Activated gamma-delta T cell treated with Interleukin-2 at 50 U/mL for 16 hours (primary cell): ENCODE measurements around the gene CHCHD1.
"Not testable (repeated sequence)": the region's sequence is repeated elsewhere in the genome, so short reads cannot be mapped to it uniquely, and the experiment has no call there.

ENCODE experiments used
- DNase-seq: peaks from one replicate; pipeline ENCODE4 v3.0.0-alpha.2; 2020

Gene CHCHD1

DNA sequence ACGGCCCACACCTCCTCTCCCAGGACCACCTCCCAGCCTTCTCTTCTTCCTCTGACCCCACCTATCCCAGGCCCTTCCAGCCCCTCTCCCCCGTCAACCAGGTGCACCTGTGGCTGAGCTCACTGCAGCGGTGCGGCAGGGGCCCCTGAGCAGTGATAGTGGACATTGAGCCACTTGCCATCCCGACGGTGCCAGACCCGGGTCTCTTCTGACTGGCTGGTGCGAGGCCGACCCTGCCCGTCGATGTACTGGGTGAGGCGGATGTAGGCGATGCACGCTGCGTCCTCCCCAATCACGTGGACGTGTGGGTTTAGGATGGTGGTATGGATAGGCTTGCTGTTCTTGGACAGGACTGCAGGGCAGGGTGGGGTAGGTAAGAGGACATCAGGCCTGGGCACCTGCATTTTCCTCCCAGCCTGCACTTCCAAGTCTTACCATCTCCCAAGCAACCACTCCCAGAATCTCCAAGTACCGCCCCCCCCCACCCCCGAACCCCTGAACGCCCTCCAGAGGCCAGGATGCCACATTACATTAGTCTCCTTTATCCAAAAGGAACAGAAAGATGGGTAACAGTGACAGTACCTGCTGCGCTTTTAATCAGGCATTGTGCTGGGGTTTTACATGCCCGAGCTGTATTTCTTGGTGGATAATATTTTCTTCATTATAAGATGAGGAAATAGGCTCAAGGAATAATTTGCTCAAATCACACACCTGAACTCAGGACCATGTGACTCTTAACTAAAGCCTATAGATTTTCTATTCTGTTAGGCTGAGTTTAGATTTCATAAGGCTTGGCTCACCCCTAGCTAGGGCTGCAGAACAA, 33.3 kb downstream of the CHCHD1 start:
- DNase-seq: no peak

DNA sequence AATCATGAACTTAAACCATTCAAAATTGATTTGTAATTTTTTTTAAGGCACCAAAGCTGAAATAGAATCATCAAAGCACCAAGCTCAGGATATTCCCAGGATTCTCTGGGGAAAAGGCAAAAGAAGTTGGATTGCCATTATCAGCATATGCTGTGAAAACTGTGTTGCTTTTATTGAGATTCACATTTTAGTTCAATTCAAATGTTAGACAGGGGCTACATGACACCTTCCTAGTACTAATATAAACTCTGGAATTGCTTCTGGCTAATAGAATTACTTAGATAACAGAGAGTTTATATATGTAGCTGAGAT, 33.8 kb downstream of the CHCHD1 start:
- DNase-seq: no peak

DNA sequence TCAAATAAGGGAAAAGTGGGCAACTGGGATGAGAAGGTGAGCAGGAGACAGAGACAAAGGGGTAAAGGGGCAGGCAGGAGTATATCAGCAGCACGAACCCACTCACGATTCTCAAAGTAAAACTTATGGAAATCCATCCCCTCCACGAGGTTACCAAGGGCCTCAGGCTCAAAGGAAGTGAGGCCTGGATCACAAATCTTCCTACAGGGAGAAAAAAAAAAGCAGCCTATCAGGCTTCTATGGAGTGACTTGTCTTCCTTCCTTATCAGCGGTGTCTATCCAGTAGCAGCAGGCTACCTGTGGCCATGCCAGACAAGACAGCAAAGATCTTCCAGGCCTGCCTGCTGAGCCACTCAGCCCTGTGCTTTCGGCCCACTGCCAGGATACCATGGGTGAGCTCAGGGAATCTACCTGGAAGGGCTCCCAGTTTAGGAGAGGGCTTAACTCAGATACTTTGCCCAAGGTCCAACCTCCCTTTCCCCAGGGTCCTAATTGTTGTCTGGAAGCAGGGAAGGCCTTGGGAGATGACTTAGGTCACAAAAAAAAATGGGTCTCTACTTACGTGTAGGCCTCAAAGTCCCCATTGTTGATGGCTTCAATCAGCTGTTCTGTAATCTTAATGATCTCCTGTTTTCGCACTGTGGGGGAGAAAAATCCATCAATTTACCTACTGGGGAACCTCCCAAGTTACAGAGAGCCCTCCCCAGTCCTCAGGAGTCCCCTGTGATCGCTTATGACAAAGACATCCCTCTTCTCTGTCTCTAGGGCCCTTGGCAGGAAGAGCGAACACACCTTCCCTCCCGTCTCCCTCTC, 35.3 kb downstream of the CHCHD1 start:
- no peak for DNase-seq

DNA sequence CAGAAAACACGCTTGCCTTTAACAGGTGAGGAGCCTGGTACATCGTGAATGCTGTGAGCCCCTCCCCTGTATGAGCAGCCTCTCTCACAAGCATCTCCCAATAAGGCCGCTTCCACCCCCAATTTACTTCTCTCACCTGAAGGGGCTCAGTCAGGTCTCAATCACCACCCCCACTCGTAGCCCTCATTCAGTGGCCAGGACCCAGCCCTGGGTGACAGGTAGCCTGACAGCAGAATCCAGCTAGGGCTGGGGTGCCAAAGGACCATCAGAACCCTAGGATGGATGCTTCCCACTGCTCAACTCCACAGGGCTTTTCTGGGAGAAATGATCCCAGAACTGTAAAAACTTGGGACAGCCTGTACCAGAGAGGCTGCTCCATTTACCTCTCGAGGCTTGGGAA, 36.0 kb downstream of the CHCHD1 start:
- no peak for DNase-seq

DNA sequence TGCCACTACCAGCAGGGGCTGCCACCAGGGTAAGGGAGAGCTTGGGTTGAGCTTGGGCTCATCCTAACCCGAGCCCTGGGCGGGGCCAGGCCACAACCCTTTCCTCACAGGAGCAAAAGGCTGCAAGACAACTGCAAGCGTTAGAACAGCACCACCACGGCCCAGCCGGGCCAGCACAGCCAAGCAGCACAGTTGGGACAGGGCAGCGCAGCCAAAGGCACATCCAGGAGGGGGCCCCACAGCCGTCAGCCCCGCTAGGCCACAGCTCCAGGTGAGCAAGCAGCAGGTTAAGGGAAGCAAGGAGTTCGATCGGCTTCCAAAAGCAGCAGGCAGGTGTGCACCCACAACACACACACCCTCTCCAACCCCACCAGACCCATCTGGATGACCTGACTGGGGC, 36.6 kb downstream of the CHCHD1 start:
- DNase-seq: no peak

DNA sequence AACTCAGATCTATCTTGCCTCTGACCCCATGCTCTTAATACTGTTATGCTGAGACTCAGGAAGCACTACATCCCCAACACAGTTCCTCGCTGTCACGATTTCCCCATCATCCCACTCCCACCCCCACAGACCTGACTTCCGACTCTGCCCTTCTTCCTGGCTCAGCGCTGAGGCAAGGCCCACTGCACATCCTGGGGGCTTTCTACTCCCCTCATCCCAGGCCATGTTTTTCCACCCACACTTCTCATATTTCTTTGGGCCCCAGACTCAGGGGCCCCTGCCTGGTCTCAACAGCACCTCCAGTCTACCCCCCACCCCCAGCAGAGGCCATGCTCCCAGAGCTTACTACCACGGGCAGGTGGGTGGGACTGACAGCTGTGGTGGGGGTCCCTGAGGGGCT, 37.2 kb downstream of the CHCHD1 start:
- DNase-seq: no peak

DNA sequence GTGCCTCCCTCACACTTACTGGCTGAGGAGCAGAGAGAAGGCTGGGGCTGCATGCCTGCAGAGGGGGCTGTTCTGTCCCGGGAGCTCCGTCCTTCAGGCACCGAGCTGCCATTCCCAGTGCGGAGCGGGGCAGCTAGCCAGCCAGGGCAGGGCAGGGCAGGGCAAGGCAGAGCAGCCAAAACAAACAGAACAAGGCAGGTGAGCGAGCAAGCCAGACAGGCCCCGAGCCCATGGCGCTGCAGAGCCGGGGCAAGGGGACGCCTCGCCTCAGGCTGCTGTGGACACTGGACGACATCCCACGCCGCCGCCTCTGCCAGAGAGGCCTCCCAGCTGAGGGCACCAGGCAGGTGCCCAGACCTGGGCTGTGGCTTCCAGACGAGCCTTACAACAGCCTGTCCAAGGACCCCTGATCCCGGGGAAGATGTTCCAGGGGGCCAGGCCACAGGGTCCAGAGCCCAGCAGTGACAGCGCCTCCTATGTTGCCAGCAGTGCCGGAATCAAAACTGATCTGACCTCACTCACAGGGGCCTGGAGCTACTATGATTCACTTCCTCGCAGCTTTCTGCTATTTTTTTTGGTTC, 37.8 kb downstream of the CHCHD1 start:
- no peak for DNase-seq

DNA sequence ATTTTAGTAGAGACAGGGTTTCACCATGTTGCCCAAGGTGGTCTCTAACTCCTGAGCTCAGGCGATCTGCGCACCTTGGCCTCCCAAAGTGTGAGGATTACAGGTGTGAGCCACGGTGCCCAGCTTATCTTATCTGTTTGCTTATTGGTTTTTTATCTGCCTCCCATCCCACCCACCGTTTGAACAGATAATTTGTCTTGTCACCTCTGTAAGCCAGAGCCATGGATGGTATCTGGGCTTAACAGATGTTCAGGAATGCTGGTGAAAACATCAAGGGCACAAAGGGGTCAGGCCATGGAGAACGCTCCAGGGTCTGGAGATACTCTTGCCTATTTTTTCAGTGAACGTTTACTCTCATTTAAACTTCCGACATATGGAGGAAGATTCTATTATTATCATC, 41.5 kb downstream of the CHCHD1 start:
- no peak for DNase-seq

DNA sequence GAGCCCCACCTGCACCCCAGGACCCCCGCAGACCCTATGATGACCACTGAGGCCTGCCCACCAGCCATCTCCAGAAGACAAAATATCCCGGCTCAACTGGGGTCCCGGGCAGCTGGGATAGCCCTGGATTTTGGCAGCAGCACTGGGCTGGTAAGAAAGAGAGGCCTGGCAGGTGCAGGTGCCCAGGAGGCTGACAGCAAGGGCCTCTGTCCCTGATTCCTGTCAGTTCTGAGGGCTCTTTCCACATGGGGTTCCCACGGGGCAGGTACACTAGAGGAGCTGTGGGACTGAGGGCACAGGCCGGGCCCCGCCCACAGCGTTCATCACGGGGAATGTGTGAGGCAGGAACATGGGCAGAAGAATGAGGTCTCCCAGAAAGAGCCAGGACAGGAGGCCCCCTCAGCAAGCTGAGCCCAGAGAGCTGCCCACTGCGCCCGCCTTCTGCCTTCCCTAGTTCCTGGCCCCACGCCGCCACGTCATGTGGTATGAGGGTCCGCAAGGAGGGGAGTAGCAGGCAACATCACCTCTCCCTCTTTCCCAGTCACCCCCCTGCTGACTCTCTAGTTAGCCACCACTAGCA, 42.4 kb downstream of the CHCHD1 start:
- no peak for DNase-seq

DNA sequence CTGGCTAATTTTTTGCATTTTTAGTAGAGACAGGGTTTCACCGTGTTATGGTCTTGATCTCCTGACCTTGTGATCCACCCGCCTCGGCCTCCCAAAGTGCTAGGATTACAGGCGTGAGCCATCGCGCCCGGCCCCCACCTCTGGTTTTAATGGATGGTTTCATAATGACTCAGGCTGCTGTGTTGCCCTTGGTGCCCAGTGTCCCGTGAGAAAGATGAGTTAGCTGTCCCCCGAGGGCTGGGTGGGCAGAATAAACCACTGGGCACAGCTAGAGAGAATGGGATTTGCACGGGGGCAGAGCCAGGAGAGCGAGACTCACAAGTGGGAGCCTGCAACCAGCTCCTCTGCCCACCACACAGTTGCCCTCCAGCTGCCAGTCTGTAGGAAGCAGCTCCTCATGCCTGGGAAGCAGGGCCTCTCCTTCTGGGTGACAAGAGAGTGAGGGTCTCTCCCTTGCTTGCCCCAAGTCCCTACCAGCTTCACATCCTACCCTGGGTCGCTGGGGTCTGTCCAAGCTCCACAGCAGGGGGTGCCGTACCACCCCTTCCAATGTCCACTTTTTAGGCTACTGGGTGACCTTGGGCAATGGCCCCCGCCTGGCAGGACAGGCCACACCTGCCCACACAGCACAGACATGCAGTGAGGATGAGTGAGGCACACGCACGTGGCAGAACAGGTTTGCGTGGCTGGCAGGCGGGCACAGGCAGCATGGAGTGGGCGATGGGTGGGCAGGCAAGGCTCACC, 45.7 kb downstream of the CHCHD1 start:
- DNase-seq: no peak

DNA sequence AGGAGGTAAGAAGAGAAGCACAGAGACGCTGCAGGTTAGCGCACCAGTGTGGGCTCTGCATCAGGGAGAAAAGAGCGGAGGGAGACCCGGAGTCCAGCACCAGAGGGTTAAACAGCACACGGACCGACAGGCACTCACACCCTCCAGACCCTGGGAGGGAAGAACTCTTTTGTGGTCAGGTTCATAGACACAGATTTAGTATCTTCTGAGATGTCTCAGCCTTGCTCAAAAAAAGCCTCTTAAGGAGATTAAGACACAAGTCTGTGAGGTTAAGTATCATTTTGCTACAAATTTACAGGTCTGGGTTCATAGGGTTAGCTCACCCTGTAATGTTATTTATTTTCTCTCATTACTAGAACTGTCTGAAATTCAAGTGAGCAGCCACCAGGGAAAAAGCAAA, 46.3 kb downstream of the CHCHD1 start:
- DNase-seq: no peak

DNA sequence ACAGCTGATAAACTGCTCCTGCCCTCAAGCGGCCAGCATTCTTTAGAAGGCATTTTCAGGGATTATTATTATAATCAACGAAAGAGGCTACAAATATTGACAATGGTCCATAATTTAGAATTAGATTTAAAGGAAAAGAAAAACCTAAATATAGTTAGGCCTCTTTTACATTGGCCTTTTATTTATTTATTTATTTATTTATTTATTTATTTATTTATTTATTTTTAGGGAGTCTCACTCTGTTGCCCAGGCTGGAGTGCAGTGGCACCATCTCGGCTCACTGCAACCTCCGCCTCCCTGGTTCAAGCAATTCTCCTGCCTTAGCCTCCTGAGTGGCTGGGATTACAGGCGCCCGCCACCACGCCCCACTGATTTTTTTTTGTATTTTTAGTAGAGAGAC, 47.2 kb downstream of the CHCHD1 start:
- DNase-seq: not testable (repeated sequence)
